Mesodermal cell (in vitro differentiated cells): ENCODE results near the gene ZNF497.
A peak's percentile ranks its signal among the peaks of the same experiment; 100 is the strongest.

ENCODE experiments used
- H3K27ac ChIP-seq: 2 replicates; pipeline ENCODE4 v1.7.0; 2013; ENCODE audit warnings: mild to moderate bottlenecking, low read depth, low read length, moderate library complexity; ENCODE audit not compliant: severe bottlenecking
- H3K36me3 ChIP-seq: 2 replicates; pipeline ENCODE4 v1.7.1; 2013; ENCODE audit warnings: mild to moderate bottlenecking, low read length, moderate library complexity; ENCODE audit not compliant: control insufficient read depth, insufficient read depth
- H3K4me1 ChIP-seq: one replicate; pipeline ENCODE4 v1.7.1; 2013; ENCODE audit warnings: mild to moderate bottlenecking, low read length; ENCODE audit not compliant: insufficient read depth, control insufficient read depth, poor library complexity, severe bottlenecking
- H3K4me3 ChIP-seq: 2 replicates; pipeline ENCODE4 v1.7.0; 2013; ENCODE audit warnings: low read length, control low read depth, mild to moderate bottlenecking; ENCODE audit not compliant: insufficient read depth, poor library complexity, severe bottlenecking; ENCODE audit errors: extremely low read depth
- H3K9me3 ChIP-seq: 2 replicates; pipeline ENCODE4 v1.7.1; 2013; ENCODE audit warnings: mild to moderate bottlenecking, low read length, moderate library complexity; ENCODE audit not compliant: control insufficient read depth
- WGBS, 2 experiments: methylation state at CpG; one replicate each; pipeline ENCODE4 v1.1.5; 2013; ENCODE audit warnings: missing lambda C conversion rate in 2 of 2; ENCODE audit not compliant: insufficient coverage in 2 of 2; 5-methylcytosine and 5-hydroxymethylcytosine counted together

ZNF497 gene

GRCh38 chr19:58338336-58338735 lies 24.2 kb downstream of the ZNF497 start:
- 90 to 96% methylated on average over 7 to 9 of the region's 11 CpGs for WGBS, 2 experiments
- Histone ChIP-seq H3K9me3 (no peaks in the 10 kb centered on the region), H3K4me1 (no peaks in the 10 kb centered on the region), H3K27ac (no peak overlapping the region), H3K4me3 (no peak overlapping the region), H3K36me3 (peaks cover 64% of the 10 kb centered on the region)

- Histone ChIP-seq H3K4me1 (no peaks in the 10 kb centered on the region), H3K9me3 (no peaks in the 10 kb centered on the region), H3K4me3 (no peak overlapping the region), H3K27ac (no peak overlapping the region), H3K36me3 (peaks cover 58% of the 10 kb centered on the region)
- 95 to 100% methylated on average over 3 of the region's 4 CpGs for WGBS, 2 experiments
These were observed 25.7 kb downstream of the ZNF497 start for GRCh38 chr19:58336820-58337219.

GRCh38 chr19:58336216-58336615 lies 26.3 kb downstream of the ZNF497 start:
- Histone ChIP-seq H3K27ac (no peak overlapping the region), H3K4me1 (no peaks in the 10 kb centered on the region), H3K9me3 (no peaks in the 10 kb centered on the region), H3K36me3 (peaks cover 52% of the 10 kb centered on the region), H3K4me3 (no peak overlapping the region)
- WGBS, 2 experiments, result 88 to 93% methylated on average over 1 of the region's 1 CpG

GRCh38 chr19:58335630-58336029 lies 26.9 kb downstream of the ZNF497 start:
- 90 to 92% methylated on average over 1 to 3 of the region's 3 CpGs for WGBS, 2 experiments
- H3K36me3 ChIP-seq, result peaks cover 46% of the 10 kb centered on the region

GRCh38 chr19:58334691-58335249 lies 27.8 kb downstream of the ZNF497 start:
- Histone ChIP-seq H3K36me3 (peaks cover 40% of the 10 kb centered on the region), H3K4me3 (no peak overlapping the region), H3K9me3 (no peaks in the 10 kb centered on the region), H3K4me1 (peaks cover 3% of the 10 kb centered on the region), H3K27ac (no peak overlapping the region)
- 95 to 96% methylated on average over 17 to 19 of the region's 19 CpGs for WGBS, 2 experiments

More at GRCh38 chr19:58335630-58336029, 26.9 kb downstream of the ZNF497 start:
- H3K27ac ChIP-seq, result no peak overlapping the region
- H3K9me3 ChIP-seq, result no peaks in the 10 kb centered on the region
- no peak overlapping the region for H3K4me3 ChIP-seq
- no peaks in the 10 kb centered on the region for H3K4me1 ChIP-seq

GRCh38 chr19:58332697-58333096 lies 29.9 kb downstream of the ZNF497 start:
- Histone ChIP-seq H3K36me3 (peaks cover 20% of the 10 kb centered on the region), H3K9me3 (no peaks in the 10 kb centered on the region), H3K4me3 (no peak overlapping the region), H3K4me1 (peaks cover 18% of the 10 kb centered on the region), H3K27ac (no peak overlapping the region)
- 80% methylated on average over 1 of the region's 1 CpG; no CpG with 5 or more reads in 1 of the 2 experiments for WGBS, 2 experiments

- Histone ChIP-seq H3K4me1 (peaks cover 18% of the 10 kb centered on the region), H3K9me3 (no peaks in the 10 kb centered on the region), H3K36me3 (peaks cover 3% of the 10 kb centered on the region), H3K27ac (no peak overlapping the region), H3K4me3 (no peak overlapping the region)
- 81 to 100% methylated on average over 3 to 4 of the region's 4 CpGs for WGBS, 2 experiments
These were observed 32.1 kb downstream of the ZNF497 start for GRCh38 chr19:58330458-58330857.

- WGBS, 2 experiments, result 17 to 20% methylated on average over 10 of the region's 10 CpGs
- Histone ChIP-seq H3K4me3 (no peak overlapping the region), H3K9me3 (no peaks in the 10 kb centered on the region), H3K36me3 (no peaks in the 10 kb centered on the region), H3K4me1 (peaks cover 18% of the 10 kb centered on the region), H3K27ac (no peak overlapping the region)
These were observed 33.6 kb downstream of the ZNF497 start for GRCh38 chr19:58328999-58329398.

GRCh38 chr19:58326914-58327726 lies 35.4 kb downstream of the ZNF497 start, which contains the start of gene ZSCAN22:
Gene ZSCAN22 (plus strand): TSS chr19:58326994. CDS start chr19:58334803, 7,809 bp downstream.
- H3K27ac ChIP-seq, result peak within 1 kb of the TSS; percentile 37
- H3K4me3 ChIP-seq, result peak within 1 kb of the TSS; percentile 67
- 1 to 2% methylated on average over 59 of the region's 62 CpGs for WGBS, 2 experiments
- no peaks in the 10 kb centered on the region for H3K9me3 ChIP-seq
- no peaks in the 10 kb centered on the region for H3K36me3 ChIP-seq
- peaks cover 18% of the 10 kb centered on the region for H3K4me1 ChIP-seq

GRCh38 chr19:58326501-58326913 lies 36.0 kb downstream of the ZNF497 start:
- Histone ChIP-seq H3K4me3 (peak overlapping the region; percentile 67), H3K27ac (no peak overlapping the region), H3K4me1 (peaks cover 18% of the 10 kb centered on the region), H3K9me3 (no peaks in the 10 kb centered on the region), H3K36me3 (no peaks in the 10 kb centered on the region)
- 0 to 1% methylated on average over 5 to 9 of the region's 9 CpGs for WGBS, 2 experiments
